Measurements from ENCODE around the gene TSEN54.

Gene TSEN54

GRCh38 chr17:75548813-75549212, 32.5 kb downstream of the TSEN54 start:
- no peak for DNase-seq

- DNase-seq, result peak; percentile 91
These were observed 33.2 kb downstream of the TSEN54 start for GRCh38 chr17:75549246-75550138.

- DNase-seq, result no peak
These were observed 33.8 kb downstream of the TSEN54 start for GRCh38 chr17:75550139-75550465.

GRCh38 chr17:75551266-75551665, 34.9 kb downstream of the TSEN54 start:
- no peak for DNase-seq

- no peak for DNase-seq
These were observed 36.3 kb downstream of the TSEN54 start for GRCh38 chr17:75552425-75553294.

GRCh38 chr17:75553295-75554110, 37.2 kb downstream of the TSEN54 start:
- peak; percentile 30 for DNase-seq

GRCh38 chr17:75555679-75556153, 39.4 kb downstream of the TSEN54 start:
- DNase-seq, result no peak

- peak; percentile 98 for DNase-seq
These were observed 40.9 kb downstream of the TSEN54 start for GRCh38 chr17:75557075-75557851.

- DNase-seq, result peak; percentile 67
These were observed 41.7 kb downstream of the TSEN54 start for GRCh38 chr17:75557852-75558665.

GRCh38 chr17:75558666-75559530, 42.6 kb downstream of the TSEN54 start:
- DNase-seq, result no peak

- DNase-seq, result no peak
These were observed 43.7 kb downstream of the TSEN54 start for GRCh38 chr17:75559958-75560533.

GRCh38 chr17:75561927-75562603, 45.7 kb downstream of the TSEN54 start:
- DNase-seq, result no peak

GRCh38 chr17:75563063-75563758, 46.9 kb downstream of the TSEN54 start:
- DNase-seq, result no peak

- DNase-seq, result no peak
These were observed 47.9 kb downstream of the TSEN54 start for GRCh38 chr17:75564195-75564594.

GRCh38 chr17:75565066-75565465, 48.7 kb downstream of the TSEN54 start:
- DNase-seq, result no peak

- DNase-seq, result no peak
These were observed 49.3 kb downstream of the TSEN54 start for GRCh38 chr17:75565618-75566017.

GRCh38 chr17:75566416-75566815, 50.1 kb downstream of the TSEN54 start:
- no peak for DNase-seq

- DNase-seq, result no peak
These were observed 50.5 kb downstream of the TSEN54 start for GRCh38 chr17:75566834-75567233.

All from DMS53 (cell line).